Adrenal gland (tissue), 5 donors: ENCODE data around the gene UBE2N.

Source experiments
- CTCF ChIP-seq, 6 experiments: fragments of 450-650 bp in 4 of 6; fragments of 200-600 bp in 2 of 6; sonication (generic) in 1 of 6; IDR thresholded peaks; 1 replicate in 5 of 6; 2 replicates in 1 of 6; pipeline versions ENCODE4 v1.5.1 to v1.8.0; 2016 to 2021; ENCODE audit warnings: antibody characterized with exemption in 6 of 6, mild to moderate bottlenecking in 2 of 6, moderate library complexity in 1 of 6
- POLR2A ChIP-seq, 2 donors: fragments of 450-650 bp; IDR thresholded peaks; one replicate each; pipeline ENCODE4 v1.6.1; 2017; ENCODE audit warnings: antibody characterized with exemption in 2 of 2, mild to moderate bottlenecking in 2 of 2, moderate library complexity in 1 of 2
- donor health status: DM: no; HTN: no; CAD: no.

GRCh38 chr12:93415723-93416464 is 25.9 kb downstream of the UBE2N start:
- TF ChIP-seq CTCF (IDR thresholded peaks at IDR 0.05) (peak in 1 of 6 experiments; percentile 16), POLR2A (IDR thresholded peaks at IDR 0.05) (no peak)
